Stimulated activated naive B cell treated with anti-CD40 and anti-IgM and Interleukin-4, amounts not matched to agents 10 μg/mL and 1 μg/mL and 100 μg/mL, for 72 hours (primary cell): ENCODE measurements around the gene NDUFA12.
"Not testable (repeated sequence)": the region's sequence is repeated elsewhere in the genome, so short reads cannot be mapped to it uniquely, and the experiment has no call there.

Experiments used
- ATAC-seq, 2 donors: fragments of 150-1000 bp; cut with Tn5 transposase; replicated peaks; 2 replicates each; pipeline ENCODE4 v1.10.0; 2021; ENCODE audit warnings: moderate library complexity in 1 of 2
- DNase-seq: peaks from one replicate; pipeline ENCODE4 v3.0.0; 2021
- H3K27ac Mint-ChIP-seq: one replicate; pipeline ENCODE4 v1.8.0; 2022; ENCODE audit warnings: mild to moderate bottlenecking, mixed read lengths
- H3K27me3 Mint-ChIP-seq, 2 donors: one replicate each; pipeline ENCODE4 v1.8.0; 2022; ENCODE audit warnings: mixed read lengths in 2 of 2
- H3K36me3 Mint-ChIP-seq, 2 donors: one replicate each; pipeline ENCODE4 v1.8.0; 2022; ENCODE audit warnings: mixed read lengths in 2 of 2, mild to moderate bottlenecking in 1 of 2
- H3K4me1 Mint-ChIP-seq, 2 donors: one replicate each; pipeline ENCODE4 v1.8.0; 2022; ENCODE audit warnings: mixed read lengths in 2 of 2, mild to moderate bottlenecking in 1 of 2
- H3K4me3 Mint-ChIP-seq, 2 donors: one replicate each; pipeline ENCODE4 v1.8.0; 2022; ENCODE audit warnings: mild to moderate bottlenecking in 2 of 2, mixed read lengths in 2 of 2, moderate library complexity in 1 of 2
- H3K9me3 Mint-ChIP-seq, 2 donors: one replicate each; pipeline ENCODE4 v1.8.0; 2022; ENCODE audit warnings: mixed read lengths in 2 of 2, mild to moderate bottlenecking in 1 of 2

The NDUFA12 gene

DNA sequence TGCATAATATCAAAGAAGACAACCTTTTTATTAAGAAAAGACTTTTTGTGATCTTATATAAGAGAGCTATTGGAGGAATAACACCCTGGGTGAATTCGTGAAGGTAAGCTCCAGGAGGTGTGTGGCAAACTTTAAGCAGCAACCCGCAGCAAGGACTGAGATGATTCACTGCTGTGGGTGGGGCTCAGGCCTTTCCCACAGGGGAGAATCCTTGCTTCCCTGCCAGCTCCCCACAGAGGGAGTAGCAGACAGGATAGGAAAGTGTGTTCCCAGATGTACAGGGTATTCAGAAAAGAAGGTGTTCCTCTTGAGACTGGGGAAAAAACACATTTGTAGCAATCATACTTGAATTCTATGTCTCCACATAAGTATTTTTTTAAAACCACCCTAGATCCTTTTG, 9.2 kb downstream of the NDUFA12 start:
- Mint-ChIP-seq H3K4me3 (no peak overlapping the region), H3K4me1 (peaks cover 15 to 26% of the 10 kb centered on the region in 2 donors)

GRCh38 chr12:94993855-94994254, 9.6 kb downstream of the NDUFA12 start:
- DNase-seq, ATAC-seq, H3K27me3 Mint-ChIP-seq, H3K4me3 Mint-ChIP-seq, H3K27ac Mint-ChIP-seq, H3K9me3 Mint-ChIP-seq: not testable (repeated sequence)
- Mint-ChIP-seq H3K4me1 (peaks cover 13 to 26% of the 10 kb centered on the region in 2 donors), H3K36me3 (peaks cover 36 to 41% of the 10 kb centered on the region in 2 donors)

More for the DNA sequence above, 9.2 kb downstream of the NDUFA12 start:
- no peaks in the 10 kb centered on the region for H3K9me3 Mint-ChIP-seq
- H3K36me3 Mint-ChIP-seq = peaks cover 36 to 41% of the 10 kb centered on the region in 2 donors
- no peak overlapping the region for H3K27ac Mint-ChIP-seq
- DNase-seq = no peak
- ATAC-seq = no peak
- no peaks in the 10 kb centered on the region for H3K27me3 Mint-ChIP-seq

DNA sequence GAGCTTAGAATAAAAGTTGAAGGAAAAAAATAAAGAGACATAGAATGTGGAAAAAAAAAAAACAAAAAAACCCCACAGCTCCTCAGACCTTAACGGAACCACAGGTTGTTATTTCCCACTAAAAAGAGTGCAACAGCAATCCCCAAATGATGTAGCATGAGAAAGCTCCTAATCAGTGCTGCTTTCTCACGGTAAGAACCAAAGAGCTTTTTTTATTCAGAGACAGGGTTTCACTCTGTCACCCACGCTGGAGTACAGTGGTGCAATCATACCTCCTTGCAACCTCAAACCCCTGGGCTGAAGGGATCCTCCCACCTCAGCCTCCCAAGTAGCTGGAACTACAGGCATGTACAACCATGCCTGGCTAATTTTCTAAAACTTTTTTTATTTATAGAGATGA, 13.3 kb downstream of the NDUFA12 start:
- H3K4me3 Mint-ChIP-seq = no peak overlapping the region
- peaks cover 8 to 16% of the 10 kb centered on the region in 2 donors for H3K4me1 Mint-ChIP-seq
- DNase-seq = no peak
- no peak for ATAC-seq
- H3K9me3 Mint-ChIP-seq = no peaks in the 10 kb centered on the region
- H3K27me3 Mint-ChIP-seq = no peaks in the 10 kb centered on the region
- peaks cover 35 to 44% of the 10 kb centered on the region in 2 donors for H3K36me3 Mint-ChIP-seq
- H3K27ac Mint-ChIP-seq = no peak overlapping the region

GRCh38 chr12:94988471-94988870, 15.0 kb downstream of the NDUFA12 start:
- ATAC-seq (no peak), DNase-seq (no peak)
- Mint-ChIP-seq H3K27ac (no peak overlapping the region), H3K36me3 (peaks cover 33 to 53% of the 10 kb centered on the region in 2 donors), H3K27me3 (no peaks in the 10 kb centered on the region), H3K4me3 (no peak overlapping the region), H3K4me1 (peaks cover 12 to 21% of the 10 kb centered on the region in 2 donors), H3K9me3 (no peaks in the 10 kb centered on the region)

GRCh38 chr12:94987801-94988200, 15.7 kb downstream of the NDUFA12 start:
- Mint-ChIP-seq H3K36me3 (peaks cover 37 to 58% of the 10 kb centered on the region in 2 donors), H3K27ac (no peak overlapping the region), H3K27me3 (no peaks in the 10 kb centered on the region), H3K4me1 (peaks cover 14 to 22% of the 10 kb centered on the region in 2 donors), H3K4me3 (no peak overlapping the region), H3K9me3 (no peaks in the 10 kb centered on the region)
- DNase-seq (no peak), ATAC-seq (no peak)

DNA sequence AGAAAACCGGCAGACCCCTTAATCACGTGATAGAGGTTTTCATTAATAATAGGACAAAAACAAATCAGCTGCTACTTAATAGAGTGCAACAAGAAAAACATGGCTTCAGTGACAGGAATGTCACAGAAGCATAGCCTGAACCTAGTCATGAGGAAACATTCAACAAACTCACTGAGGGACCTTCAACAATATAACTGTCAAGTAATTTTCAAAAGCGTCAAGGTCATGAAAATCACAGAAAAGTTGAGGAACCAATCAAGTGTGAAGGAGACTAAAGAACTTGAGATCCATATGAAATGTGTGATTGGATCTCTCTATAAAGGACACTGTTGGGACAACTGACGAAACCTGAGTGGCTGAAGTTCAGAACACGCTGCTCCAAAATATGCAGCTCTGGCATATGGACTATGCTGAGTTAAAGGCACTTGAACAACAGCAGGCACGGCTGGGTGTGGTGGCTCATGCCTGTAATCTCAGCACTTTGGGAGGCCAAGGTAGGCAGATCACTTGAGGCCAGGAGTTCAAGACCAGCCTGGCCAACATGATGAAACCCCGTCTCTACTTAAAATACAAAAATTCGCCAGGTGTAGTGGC, 16.3 kb downstream of the NDUFA12 start:
- ATAC-seq = no peak
- Mint-ChIP-seq H3K27ac (no peak overlapping the region), H3K4me1 (peaks cover 14 to 22% of the 10 kb centered on the region in 2 donors), H3K9me3 (no peaks in the 10 kb centered on the region), H3K36me3 (peaks cover 31 to 52% of the 10 kb centered on the region in 2 donors), H3K4me3 (no peak overlapping the region), H3K27me3 (no peaks in the 10 kb centered on the region)
- no peak for DNase-seq

GRCh38 chr12:94985099-94985498, 18.4 kb downstream of the NDUFA12 start:
- not testable (repeated sequence) for H3K27ac Mint-ChIP-seq, H3K27me3 Mint-ChIP-seq, H3K4me3 Mint-ChIP-seq, H3K9me3 Mint-ChIP-seq, ATAC-seq, DNase-seq
- H3K36me3 Mint-ChIP-seq = peaks cover 28 to 51% of the 10 kb centered on the region in 2 donors
- H3K4me1 Mint-ChIP-seq = peaks cover 14 to 20% of the 10 kb centered on the region in 2 donors

GRCh38 chr12:94983321-94983720, 20.2 kb downstream of the NDUFA12 start:
- ATAC-seq (no peak), DNase-seq (no peak)
- Mint-ChIP-seq H3K27me3 (no peaks in the 10 kb centered on the region), H3K27ac (no peak overlapping the region), H3K9me3 (no peaks in the 10 kb centered on the region), H3K4me3 (no peak overlapping the region), H3K4me1 (peaks cover 9 to 12% of the 10 kb centered on the region in 2 donors), H3K36me3 (peaks cover 18 to 42% of the 10 kb centered on the region in 2 donors)

DNA sequence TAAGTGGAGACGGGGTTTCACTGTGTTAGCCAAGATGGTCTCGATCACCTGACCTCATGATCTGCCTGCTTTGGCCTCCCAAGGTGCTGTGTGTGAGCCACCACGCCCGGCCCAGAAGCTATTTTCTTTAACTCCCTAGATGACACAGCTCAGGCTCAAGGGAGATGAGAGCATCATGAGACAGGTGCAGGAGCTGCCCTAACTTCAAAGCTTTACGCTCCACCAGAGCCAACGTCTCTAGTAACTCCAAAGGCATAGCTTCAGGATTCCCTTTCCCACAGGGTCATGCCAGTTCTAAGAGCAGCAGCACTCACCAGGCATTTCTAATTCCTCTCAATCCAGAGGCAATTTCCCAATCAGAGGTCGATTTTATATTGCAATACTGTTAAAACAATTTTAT, 21.0 kb downstream of the NDUFA12 start:
- no peak for ATAC-seq
- no peaks in the 10 kb centered on the region for H3K9me3 Mint-ChIP-seq
- H3K36me3 Mint-ChIP-seq = peaks cover 23 to 44% of the 10 kb centered on the region in 2 donors
- no peak overlapping the region for H3K27ac Mint-ChIP-seq
- H3K27me3 Mint-ChIP-seq = no peaks in the 10 kb centered on the region
- no peak for DNase-seq
- H3K4me3 Mint-ChIP-seq = no peak overlapping the region
- H3K4me1 Mint-ChIP-seq = peaks cover 5 to 14% of the 10 kb centered on the region in 2 donors

- ATAC-seq = no peak
- Mint-ChIP-seq H3K4me1 (peaks cover 5 to 12% of the 10 kb centered on the region in 2 donors), H3K27me3 (no peaks in the 10 kb centered on the region), H3K27ac (no peak overlapping the region), H3K9me3 (no peaks in the 10 kb centered on the region), H3K36me3 (peaks cover 19 to 35% of the 10 kb centered on the region in 2 donors), H3K4me3 (no peak overlapping the region)
- DNase-seq = no peak
These were observed 22.9 kb downstream of the NDUFA12 start for GRCh38 chr12:94980577-94980976.

GRCh38 chr12:94979941-94980340, 23.6 kb downstream of the NDUFA12 start:
- no peak overlapping the region for H3K4me3 Mint-ChIP-seq

DNA sequence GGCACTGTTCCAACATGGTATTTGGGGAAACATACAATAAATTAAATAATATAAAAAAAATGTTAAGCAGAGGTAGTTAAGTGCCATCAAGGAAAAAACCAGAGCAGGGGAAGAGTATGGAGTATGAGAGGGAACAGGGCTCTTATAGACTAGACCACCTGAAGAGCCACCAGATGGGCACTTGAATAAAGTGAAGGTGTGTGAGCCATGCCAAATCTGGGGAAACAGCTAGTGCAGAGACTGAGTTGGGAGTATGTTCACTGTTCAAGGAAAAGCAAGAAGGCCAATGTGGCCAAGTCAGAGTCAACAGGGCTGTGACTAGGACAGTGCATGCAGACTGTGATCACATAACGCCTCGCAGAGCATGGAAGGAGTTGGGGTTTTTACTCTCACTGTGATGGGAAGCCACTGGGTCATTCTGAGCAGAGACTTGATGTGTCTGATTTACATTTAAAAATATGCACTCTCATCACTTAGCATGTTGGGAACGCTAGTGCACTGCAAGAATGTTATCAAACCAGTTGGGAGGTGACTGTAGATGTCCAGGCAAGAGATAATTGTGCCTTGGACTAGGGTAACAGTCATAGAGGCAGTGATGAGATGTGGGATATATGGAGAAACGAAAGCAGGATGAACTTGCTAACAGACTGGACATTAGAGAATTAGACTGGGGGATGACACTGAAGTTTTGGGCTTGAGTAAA, 25.6 kb downstream of the NDUFA12 start:
- Mint-ChIP-seq H3K27ac (no peak overlapping the region), H3K4me1 (peaks cover 0 to 7% of the 10 kb centered on the region in 2 donors), H3K9me3 (no peaks in the 10 kb centered on the region), H3K4me3 (no peak overlapping the region), H3K27me3 (no peaks in the 10 kb centered on the region), H3K36me3 (peaks cover 18 to 34% of the 10 kb centered on the region in 2 donors)
- DNase-seq (no peak), ATAC-seq (no peak)

More at GRCh38 chr12:94979941-94980340, 23.6 kb downstream of the NDUFA12 start:
- no peak for DNase-seq
- H3K27ac Mint-ChIP-seq = no peak overlapping the region
- ATAC-seq = no peak
- no peaks in the 10 kb centered on the region for H3K27me3 Mint-ChIP-seq
- peaks cover 19 to 37% of the 10 kb centered on the region in 2 donors for H3K36me3 Mint-ChIP-seq
- H3K9me3 Mint-ChIP-seq = no peaks in the 10 kb centered on the region
- peaks cover 5 to 12% of the 10 kb centered on the region in 2 donors for H3K4me1 Mint-ChIP-seq

DNA sequence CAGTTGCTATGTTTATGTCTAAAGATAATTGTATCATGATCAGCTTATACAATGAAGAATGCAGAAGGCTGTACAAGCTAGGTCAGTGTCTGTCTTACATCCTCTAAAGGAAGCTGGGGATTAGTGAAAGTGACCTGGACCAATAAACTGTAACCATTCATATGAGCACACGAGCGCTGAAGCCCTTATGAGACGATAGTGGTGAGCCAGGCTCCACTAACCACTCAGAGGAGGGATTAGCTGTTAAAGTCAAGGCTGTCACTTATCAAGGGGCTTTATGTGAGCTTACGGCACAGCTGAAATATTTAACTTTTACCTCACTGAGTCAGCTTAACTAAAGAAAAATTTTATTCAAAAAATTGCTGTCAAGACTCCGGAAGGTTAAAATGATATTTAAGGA, 30.3 kb downstream of the NDUFA12 start:
- DNase-seq (no peak), ATAC-seq (peak; percentile 48 to 66)
- peaks cover 30 to 53% of the 10 kb centered on the region in 2 donors for H3K36me3 Mint-ChIP-seq
- H3K9me3 Mint-ChIP-seq = no peaks in the 10 kb centered on the region
- H3K4me1 Mint-ChIP-seq = peaks cover 19 to 28% of the 10 kb centered on the region in 2 donors
- H3K27me3 Mint-ChIP-seq = no peaks in the 10 kb centered on the region
- H3K4me3 Mint-ChIP-seq = no peak overlapping the region
- no peak overlapping the region for H3K27ac Mint-ChIP-seq

DNA sequence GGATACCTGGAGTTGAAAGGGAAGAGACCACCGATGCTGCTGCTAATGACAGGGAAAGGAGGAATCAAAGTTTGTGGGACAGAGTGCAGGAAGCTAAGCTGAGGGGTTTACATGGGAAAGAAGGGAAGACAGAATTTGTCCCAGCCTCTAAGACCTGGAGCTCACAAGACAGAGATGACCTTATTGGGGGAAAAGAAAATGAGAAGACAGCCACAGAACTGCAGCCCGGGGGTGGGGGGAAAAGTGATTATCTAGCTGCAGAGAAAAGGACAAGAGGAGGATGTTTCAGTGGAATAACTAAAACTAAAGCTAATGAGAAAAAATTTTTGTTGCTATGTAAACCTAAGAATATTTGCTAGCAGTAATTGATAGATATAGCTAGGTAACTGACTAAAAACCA, 30.7 kb downstream of the NDUFA12 start:
- Mint-ChIP-seq H3K36me3 (peaks cover 26 to 50% of the 10 kb centered on the region in 2 donors), H3K27ac (no peak overlapping the region), H3K27me3 (no peaks in the 10 kb centered on the region), H3K4me3 (no peak overlapping the region), H3K4me1 (peaks cover 16 to 28% of the 10 kb centered on the region in 2 donors), H3K9me3 (no peaks in the 10 kb centered on the region)
- no peak for DNase-seq
- no peak for ATAC-seq

DNA sequence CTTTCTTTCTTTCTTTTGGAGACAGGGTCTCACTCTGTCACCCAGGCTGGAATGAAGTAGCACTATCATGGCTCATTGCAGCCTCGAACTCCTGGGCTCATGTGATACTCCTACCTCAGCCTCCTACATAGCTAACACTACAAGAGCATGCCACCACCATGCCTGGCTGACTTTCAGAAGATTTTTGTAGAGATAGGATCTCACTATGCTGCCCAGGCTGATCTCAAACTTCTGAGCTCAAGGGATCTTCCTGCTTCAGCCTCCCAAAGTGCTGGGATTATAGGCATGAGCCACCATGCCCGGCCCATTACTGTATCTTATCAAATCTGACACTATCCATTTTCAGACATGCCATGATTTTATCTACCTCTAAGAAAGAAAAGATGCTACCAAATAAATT, 31.6 kb downstream of the NDUFA12 start:
- no peak for DNase-seq
- H3K9me3 Mint-ChIP-seq = no peaks in the 10 kb centered on the region
- peaks cover 18 to 28% of the 10 kb centered on the region in 2 donors for H3K4me1 Mint-ChIP-seq
- H3K27me3 Mint-ChIP-seq = no peaks in the 10 kb centered on the region
- H3K36me3 Mint-ChIP-seq = peaks cover 24 to 53% of the 10 kb centered on the region in 2 donors
- no peak for ATAC-seq
- H3K27ac Mint-ChIP-seq = no peak overlapping the region
- no peak overlapping the region for H3K4me3 Mint-ChIP-seq
